Measurements from ENCODE around the gene LRRC42. TPM values are rescaled to one million over a fixed set of nuclear protein-coding genes. Genes with fewer than 3 reads are reported as not detected.
"Not testable (repeated sequence)": the region's sequence is repeated elsewhere in the genome, so short reads cannot be mapped to it uniquely, and the experiment has no call there.

The LRRC42 gene
- total and polyA plus RNA-seq, 4 donors = 9.8 to 14.8 (median 10.9) TPM

- no peak for DNase-seq (ENCODE audit: low spot score)
- Histone ChIP-seq H3K9ac (ENCODE audit: low read depth in 1 of 2, low read length in 2 of 2) (no peak overlapping the region), H3K27ac (ENCODE audit: low read depth in 1 of 2, low read length in 2 of 2) (no peak overlapping the region), H3K36me3 (ENCODE audit: control insufficient read depth in 4 of 4, insufficient read depth in 3 of 4, low read depth in 1 of 4, low read length in 3 of 4) (no peaks in the 10 kb centered on the region), H3K4me3 (ENCODE audit: low read depth in 1 of 3, low read length in 3 of 3) (no peak overlapping the region), H3K9me3 (ENCODE audit: control insufficient read depth in 4 of 4, low read length in 3 of 4) (no peaks in the 10 kb centered on the region), H3K27me3 (ENCODE audit: control insufficient read depth in 4 of 4, insufficient read depth in 4 of 4, low read length in 3 of 4) (no peaks in the 10 kb centered on the region), H3K4me1 (ENCODE audit: control insufficient read depth in 4 of 4, insufficient read depth in 4 of 4, low read length in 3 of 4) (no peaks in the 10 kb centered on the region)
- WGBS = 94% methylated on average over 12 of the region's 12 CpGs
- TF ChIP-seq NR2F2 (IDR thresholded peaks at IDR 0.05) (no peak), FOXA1 (IDR thresholded peaks at IDR 0.05) (no peak), HNF4A (conservative IDR thresholded peaks at IDR 0.05) (no peak), TAF1 (conservative IDR thresholded peaks at IDR 0.05) (no peak), RXRA (IDR thresholded peaks at IDR 0.05) (no peak)
These were observed 57.1 kb downstream of the LRRC42 start for GRCh38 chr1:54003249-54003646.

GRCh38 chr1:54003750-54004480 lies 57.8 kb downstream of the LRRC42 start:
- not testable (repeated sequence) for H3K27me3 ChIP-seq (ENCODE audit: control insufficient read depth in 4 of 4, insufficient read depth in 4 of 4, low read length in 3 of 4); H3K9ac ChIP-seq (ENCODE audit: low read depth in 1 of 2, low read length in 2 of 2); H3K4me3 ChIP-seq (ENCODE audit: low read depth in 1 of 3, low read length in 3 of 3); H3K4me1 ChIP-seq (ENCODE audit: control insufficient read depth in 4 of 4, insufficient read depth in 4 of 4, low read length in 3 of 4); H3K27ac ChIP-seq (ENCODE audit: low read depth in 1 of 2, low read length in 2 of 2); H3K9me3 ChIP-seq (ENCODE audit: control insufficient read depth in 4 of 4, low read length in 3 of 4); DNase-seq (ENCODE audit: low spot score); H3K36me3 ChIP-seq (ENCODE audit: control insufficient read depth in 4 of 4, insufficient read depth in 3 of 4, low read depth in 1 of 4, low read length in 3 of 4)
- WGBS = 94% methylated on average over 19 of the region's 19 CpGs

- WGBS = 97% methylated on average over 27 of the region's 27 CpGs
- Histone ChIP-seq H3K36me3 (ENCODE audit: control insufficient read depth in 4 of 4, insufficient read depth in 3 of 4, low read depth in 1 of 4, low read length in 3 of 4) (no peaks in the 10 kb centered on the region), H3K4me1 (ENCODE audit: control insufficient read depth in 4 of 4, insufficient read depth in 4 of 4, low read length in 3 of 4) (no peaks in the 10 kb centered on the region), H3K9me3 (ENCODE audit: control insufficient read depth in 4 of 4, low read length in 3 of 4) (no peaks in the 10 kb centered on the region), H3K4me3 (ENCODE audit: low read depth in 1 of 3, low read length in 3 of 3) (no peak overlapping the region), H3K9ac (ENCODE audit: low read depth in 1 of 2, low read length in 2 of 2) (no peak overlapping the region), H3K27me3 (ENCODE audit: control insufficient read depth in 4 of 4, insufficient read depth in 4 of 4, low read length in 3 of 4) (no peaks in the 10 kb centered on the region), H3K27ac (ENCODE audit: low read depth in 1 of 2, low read length in 2 of 2) (no peak overlapping the region)
- DNase-seq (ENCODE audit: low spot score) = no peak
- no peak for TF ChIP-seq SP1 (IDR thresholded peaks at IDR 0.05)
- no peak for TF ChIP-seq EGR1 (IDR thresholded peaks at IDR 0.05; ENCODE audit: low read depth in 2 of 2)
- TF ChIP-seq RXRA (IDR thresholded peaks at IDR 0.05) = no peak
- no peak for TF ChIP-seq HNF4A (conservative IDR thresholded peaks at IDR 0.05)
These were observed 58.4 kb downstream of the LRRC42 start for GRCh38 chr1:54004481-54005049.

GRCh38 chr1:54006508-54006907 lies 60.4 kb downstream of the LRRC42 start:
- H3K36me3 ChIP-seq (ENCODE audit: control insufficient read depth in 4 of 4, insufficient read depth in 3 of 4, low read depth in 1 of 4, low read length in 3 of 4) = no peaks in the 10 kb centered on the region
- H3K9me3 ChIP-seq (ENCODE audit: control insufficient read depth in 4 of 4, low read length in 3 of 4) = no peaks in the 10 kb centered on the region
- DNase-seq (ENCODE audit: low spot score) = no peak
- no peak overlapping the region for H3K9ac ChIP-seq (ENCODE audit: low read depth in 1 of 2, low read length in 2 of 2)
- TF ChIP-seq FOXA2 (IDR thresholded peaks at IDR 0.05) = no peak
- no peak for TF ChIP-seq EGR1 (IDR thresholded peaks at IDR 0.05; ENCODE audit: low read depth in 2 of 2)
- TF ChIP-seq FOXA1 (IDR thresholded peaks at IDR 0.05) = no peak
- no peaks in the 10 kb centered on the region for H3K4me1 ChIP-seq (ENCODE audit: control insufficient read depth in 4 of 4, insufficient read depth in 4 of 4, low read length in 3 of 4)
- no peak overlapping the region for H3K4me3 ChIP-seq (ENCODE audit: low read depth in 1 of 3, low read length in 3 of 3)
- H3K27ac ChIP-seq (ENCODE audit: low read depth in 1 of 2, low read length in 2 of 2) = no peak overlapping the region
- WGBS = 85% methylated on average over 4 of the region's 4 CpGs
- no peaks in the 10 kb centered on the region for H3K27me3 ChIP-seq (ENCODE audit: control insufficient read depth in 4 of 4, insufficient read depth in 4 of 4, low read length in 3 of 4)

DNA sequence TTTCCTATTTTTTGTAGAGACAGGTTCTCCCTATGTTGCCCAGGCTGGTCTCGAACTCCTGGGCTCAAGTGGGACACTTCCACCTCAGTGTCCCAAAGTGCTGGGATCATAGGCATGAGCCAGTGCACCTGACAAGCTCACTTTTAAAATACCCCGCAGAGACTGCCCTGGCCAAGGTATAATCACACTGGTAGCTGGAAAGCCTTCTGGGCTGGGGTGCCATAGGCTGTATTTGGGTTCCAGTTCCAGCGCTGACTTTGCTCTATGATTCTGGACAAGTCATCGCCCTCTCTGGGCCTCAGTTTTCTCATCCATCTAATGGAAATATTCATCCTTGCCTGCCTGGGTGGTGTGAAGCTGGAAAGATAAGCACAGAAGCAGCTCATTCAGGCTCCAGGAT lies 61.5 kb downstream of the LRRC42 start:
- H3K4me1 ChIP-seq (ENCODE audit: control insufficient read depth in 4 of 4, insufficient read depth in 4 of 4, low read length in 3 of 4) = no peaks in the 10 kb centered on the region

More for the DNA sequence above, 61.5 kb downstream of the LRRC42 start:
- WGBS = 91% methylated on average over 4 of the region's 4 CpGs
- TF ChIP-seq HNF4A (conservative IDR thresholded peaks at IDR 0.05) (no peak), EGR1 (IDR thresholded peaks at IDR 0.05; ENCODE audit: low read depth in 2 of 2) (no peak), SP1 (IDR thresholded peaks at IDR 0.05) (no peak), YY1 (IDR thresholded peaks at IDR 0.05) (no peak)
- no peaks in the 10 kb centered on the region for H3K27me3 ChIP-seq (ENCODE audit: control insufficient read depth in 4 of 4, insufficient read depth in 4 of 4, low read length in 3 of 4)
- H3K27ac ChIP-seq (ENCODE audit: low read depth in 1 of 2, low read length in 2 of 2) = no peak overlapping the region
- no peak overlapping the region for H3K4me3 ChIP-seq (ENCODE audit: low read depth in 1 of 3, low read length in 3 of 3)
- H3K36me3 ChIP-seq (ENCODE audit: control insufficient read depth in 4 of 4, insufficient read depth in 3 of 4, low read depth in 1 of 4, low read length in 3 of 4) = no peaks in the 10 kb centered on the region
- H3K9me3 ChIP-seq (ENCODE audit: control insufficient read depth in 4 of 4, low read length in 3 of 4) = no peaks in the 10 kb centered on the region
- no peak overlapping the region for H3K9ac ChIP-seq (ENCODE audit: low read depth in 1 of 2, low read length in 2 of 2)
- no peak for DNase-seq (ENCODE audit: low spot score)
